Uterus (tissue), 4 donors: ENCODE measurements around the gene TACR2. TPM values are rescaled to one million over a fixed set of nuclear protein-coding genes. Genes with fewer than 3 reads are reported as not detected.

Experiments used
- DNase-seq, 2 donors: peaks; one replicate each; pipeline ENCODE4 v3.0.0-alpha.2; 2019 to 2020
- H3K27ac ChIP-seq, 2 donors: fragments of 200-600 bp; sonication (generic); 1 replicate in 1 of 2; 2 replicates in 1 of 2; pipeline ENCODE4 v1.5.1; 2016 to 2018
- H3K27me3 ChIP-seq, 2 donors: fragments of 200-600 bp; sonication (generic); one replicate each; pipeline ENCODE4 v1.5.1; 2018 to 2019; ENCODE audit warnings: control low read depth in 1 of 2
- H3K36me3 ChIP-seq, 2 donors: fragments of 200-600 bp; sonication (generic); one replicate each; pipeline ENCODE4 v1.5.1; 2019; ENCODE audit warnings: control low read depth in 1 of 2
- H3K4me1 ChIP-seq, 2 donors: fragments of 200-600 bp; sonication (generic); one replicate each; pipeline ENCODE4 v1.5.1; 2018 to 2019; ENCODE audit warnings: control low read depth in 1 of 2
- H3K4me3 ChIP-seq, 2 donors: fragments of 200-600 bp; sonication (generic); 1 replicate in 1 of 2; 2 replicates in 1 of 2; pipeline ENCODE4 v1.5.1; 2018 to 2019; ENCODE audit warnings: mild to moderate bottlenecking in 1 of 2
- H3K9me3 ChIP-seq, 2 donors: fragments of 200-600 bp; sonication (generic); one replicate each; pipeline ENCODE4 v1.5.1; 2019; ENCODE audit warnings: control low read depth in 1 of 2
- CTCF ChIP-seq, 4 experiments: fragments of 200-600 bp in 2 of 4; fragments of 450-650 bp in 2 of 4; sonication (generic) in 2 of 4; IDR thresholded peaks; one replicate each; pipeline ENCODE4 v1.5.1; 2016 to 2019; ENCODE audit warnings: antibody characterized with exemption in 4 of 4, mild to moderate bottlenecking in 2 of 4, moderate library complexity in 1 of 4
- POLR2A ChIP-seq, 2 donors: fragments of 450-650 bp; IDR thresholded peaks; one replicate each; pipeline ENCODE4 v1.6.1; 2016; ENCODE audit warnings: antibody characterized with exemption in 2 of 2, mild to moderate bottlenecking in 1 of 2, moderate library complexity in 1 of 2
- intact Hi-C: fragments of 100-400 bp; cut with DNase I; formaldehyde crosslinking; loops from one replicate; pipeline ENCODE4 v1.15.1; 2023; ENCODE audit warnings: low total_unique reads
- total RNA-seq, 4 donors: library from RNA; depleted of rRNA in 3 of 4; stranded (reverse); fragments of >200 nt in 3 of 4; gene quantifications; one replicate each; pipeline versions ENCODE4 v1.1.0 to v1.2.4, GENCODE V29; 2014 to 2023
- donor health status: DM: yes; HTN: yes; CAD: no.

The TACR2 gene
- total RNA-seq, 4 donors from 2014 or later = 0.28 to 35.0 (median 13.8) TPM

- H3K4me3 ChIP-seq = no peak overlapping the region
- no peak for DNase-seq
- no peak overlapping the region for H3K27ac ChIP-seq
- intact Hi-C loops = no loop called here
- H3K9me3 ChIP-seq = no peaks in the 10 kb centered on the region
- no peaks in the 10 kb centered on the region for H3K36me3 ChIP-seq
- H3K4me1 ChIP-seq = no peaks in the 10 kb centered on the region
- TF ChIP-seq CTCF (IDR thresholded peaks at IDR 0.05) (no peak), POLR2A (IDR thresholded peaks at IDR 0.05) (no peak)
- H3K27me3 ChIP-seq = no peaks in the 10 kb centered on the region
Observed at GRCh38 chr10:69353977-69354635, 62.6 kb downstream of the TACR2 start.

Other genes with a start within 250 kb of the TACR2 start
- gene SUPV3L1, start 236.7 kb downstream of the TACR2 start, total RNA-seq = 10 to 100 TPM; 18.5 to 35.0 (median 30.6) TPM
- 1 to 10 TPM in 1 of 4 donors, under 1 TPM in 1, not detected in 2; 0.27 to 4.0 TPM for gene HKDC1, start 196.6 kb downstream of the TACR2 start, total RNA-seq
- gene HK1, start 138.4 kb downstream of the TACR2 start, total RNA-seq = 10 to 100 TPM; 17.9 to 77.6 (median 43.6) TPM
- 10 to 100 TPM; 17.2 to 58.1 (median 24.4) TPM for gene TSPAN15, start 34.5 kb upstream of the TACR2 start, total RNA-seq
- not detected for gene NEUROG3, start 156.5 kb upstream of the TACR2 start, total RNA-seq
- gene FAM241B, start 213.3 kb upstream of the TACR2 start, total RNA-seq = 1 to 10 TPM in 1 of 4 donors, under 1 TPM in 1, not detected in 2; 0.35 to 5.4 TPM